Right lobe of liver (tissue), 6 donors: Measurements from ENCODE around the gene CKAP5. TPM values are rescaled to one million over a fixed set of nuclear protein-coding genes. Genes with fewer than 3 reads are reported as not detected.
A peak's percentile ranks its signal among the peaks of the same experiment; 100 is the strongest.

Experiments
- ATAC-seq, 4 donors: fragments of 200-7000 bp; cut with Tn5 transposase; one replicate each; pipeline ENCODE4 v1.9.1; 2020; ENCODE audit warnings: mild to moderate bottlenecking in 4 of 4, moderate library complexity in 4 of 4
- DNase-seq, 3 donors: peaks; one replicate each; pipeline ENCODE4 v3.0.0-alpha.2; 2020
- H3K27ac ChIP-seq, 3 donors: fragments of 200-600 bp; one replicate each; pipeline ENCODE4 v1.8.0; 2022
- H3K27me3 ChIP-seq, 2 donors: fragments of 200-600 bp; one replicate each; pipeline ENCODE4 v1.8.0; 2022
- H3K36me3 ChIP-seq, 4 donors: fragments of 200-600 bp; sonication (generic) in 1 of 4; one replicate each; pipeline versions ENCODE4 v1.5.1 to v1.8.0; 2017 to 2022; ENCODE audit warnings: control low read depth in 1 of 4
- H3K4me1 ChIP-seq, 4 donors: fragments of 200-600 bp; sonication (generic) in 1 of 4; one replicate each; pipeline versions ENCODE4 v1.5.1 to v1.8.0; 2017 to 2022; ENCODE audit warnings: control low read depth in 1 of 4
- H3K4me3 ChIP-seq, 3 donors: fragments of 200-600 bp; one replicate each; pipeline ENCODE4 v1.8.0; 2022
- H3K9me3 ChIP-seq, 4 donors: fragments of 200-600 bp; sonication (generic) in 1 of 4; one replicate each; pipeline versions ENCODE4 v1.5.1 to v1.8.0; 2017 to 2022; ENCODE audit warnings: control low read depth in 1 of 4
- CTCF ChIP-seq, 4 donors: fragments of 200-600 bp in 3 of 4; fragments of 450-650 bp in 1 of 4; IDR thresholded peaks; one replicate each; pipeline versions ENCODE4 v1.5.1 to v1.8.0; 2016 to 2022; ENCODE audit warnings: antibody characterized with exemption in 4 of 4, mild to moderate bottlenecking in 2 of 4
- POLR2A ChIP-seq: fragments of 450-650 bp; IDR thresholded peaks from one replicate; pipeline ENCODE4 v1.6.1; 2017; ENCODE audit warnings: antibody characterized with exemption, mild to moderate bottlenecking
- WGBS: methylation state at CpG from one replicate; pipeline ENCODE4 v1.1.6; 2018; ENCODE audit warnings: low coverage, low lambda C conversion rate; ENCODE audit not compliant: insufficient coverage; ENCODE audit errors: missing lambda C conversion rate; 5-methylcytosine and 5-hydroxymethylcytosine counted together
- intact Hi-C, 2 donors: fragments of 100-400 bp; cut with DNase I; formaldehyde crosslinking; loops; one replicate each; pipeline versions ENCODE4 v1.11.2 to v1.14.1; 2022
- total RNA-seq, 6 experiments: library from RNA; depleted of rRNA in 2 of 6; stranded (reverse); fragments of >200 nt in 2 of 6; fragmentation: NEBNext Ultra II Directional in 3 of 6; extraction: Animal tissue kit (Norgen Biotek cat#: 25700) in 3 of 6; gene quantifications; one replicate each; pipeline versions ENCODE4 v1.1.0 to v1.2.4, GENCODE V29; 2016 to 2023
- donor health status: DM: no; HTN: yes; CAD: no.
- donor health status: DM: no; HTN: no; CAD: no.
- donor health status: DM: no; HTN: no; CAD: no.
- donor health status: DM: no; HTN: yes; CAD: no.
- donor health status: DM: no; HTN: yes; CAD: no.

The CKAP5 gene
- total RNA-seq, 6 experiments from 2014 or later = 12.9 to 30.2 (median 21.2) TPM

- no peaks in the 10 kb centered on the region for H3K4me1 ChIP-seq
- H3K36me3 ChIP-seq = no peaks in the 10 kb centered on the region
- no peak for DNase-seq
- H3K27ac ChIP-seq = no peak overlapping the region
- H3K27me3 ChIP-seq = no peaks in the 10 kb centered on the region
- TF ChIP-seq POLR2A = no peak
- TF ChIP-seq CTCF (IDR thresholded peaks at IDR 0.05) = no peak
- intact Hi-C loops = loop anchor here in 1 of 2 donors (5.0 kb wide), 1 partner anchor 263 kb away; no protein-coding TSS in a partner anchor
- H3K9me3 ChIP-seq = no peaks in the 10 kb centered on the region
- no peak overlapping the region for H3K4me3 ChIP-seq
- ATAC-seq = no peak
- no CpG with 5 or more reads among the region's 7 CpGs for WGBS
Measured at GRCh38 chr11:46889251-46889650, 43.2 kb upstream of the CKAP5 start.

- Histone ChIP-seq H3K27ac (no peak overlapping the region), H3K9me3 (no peaks in the 10 kb centered on the region), H3K36me3 (no peaks in the 10 kb centered on the region), H3K27me3 (no peaks in the 10 kb centered on the region), H3K4me3 (no peak overlapping the region), H3K4me1 (no peaks in the 10 kb centered on the region)
- intact Hi-C loops = loop anchor here in 1 of 2 donors (5.0 kb wide), 1 partner anchor 264 kb away; no protein-coding TSS in a partner anchor
- ATAC-seq (no peak), DNase-seq (no peak)
- TF ChIP-seq POLR2A (no peak), CTCF (IDR thresholded peaks at IDR 0.05) (no peak)
- WGBS = 87% methylated on average over 4 of the region's 5 CpGs
Measured at GRCh38 chr11:46888636-46889035, 42.6 kb upstream of the CKAP5 start.

- H3K9me3 ChIP-seq = no peaks in the 10 kb centered on the region
- H3K27ac ChIP-seq = no peak overlapping the region
- H3K27me3 ChIP-seq = no peaks in the 10 kb centered on the region
- no peak for DNase-seq
- TF ChIP-seq CTCF (IDR thresholded peaks at IDR 0.05) = no peak
- H3K4me1 ChIP-seq = no peaks in the 10 kb centered on the region
- intact Hi-C loops = loop anchor here in 1 of 2 donors (5.0 kb wide), 1 partner anchor 266 kb away; no protein-coding TSS in a partner anchor
- WGBS = 83% methylated on average over 6 of the region's 11 CpGs
- H3K4me3 ChIP-seq = no peak overlapping the region
- no peak for ATAC-seq
- H3K36me3 ChIP-seq = no peaks in the 10 kb centered on the region
Measured at GRCh38 chr11:46886211-46886610, 40.1 kb upstream of the CKAP5 start.

GRCh38 chr11:46879056-46879585, 33.0 kb upstream of the CKAP5 start:
- no peaks in the 10 kb centered on the region for H3K9me3 ChIP-seq
- ATAC-seq = peak in 1 of 4 donors; percentile 12
- H3K4me1 ChIP-seq = no peaks in the 10 kb centered on the region
- intact Hi-C loops = no loop called here
- no peak for DNase-seq
- TF ChIP-seq CTCF (IDR thresholded peaks at IDR 0.05) = no peak
- TF ChIP-seq POLR2A = no peak
- 67% methylated on average over 1 of the region's 10 CpGs for WGBS
- H3K36me3 ChIP-seq = no peaks in the 10 kb centered on the region
- H3K27me3 ChIP-seq = no peaks in the 10 kb centered on the region
- H3K4me3 ChIP-seq = no peak overlapping the region
- no peak overlapping the region for H3K27ac ChIP-seq
